ENCODE measurements around the gene TMEM243.
A peak's percentile ranks its signal among the peaks of the same experiment; 100 is the strongest.
"Not testable (repeated sequence)": the region's sequence is repeated elsewhere in the genome, so short reads cannot be mapped to it uniquely, and the experiment has no call there.

The TMEM243 gene

GRCh38 chr7:87220026-87220733, 648 bp upstream of the TMEM243 start:
- peaks cover 17% of the 10 kb centered on the region for H3K4me1 ChIP-seq (ENCODE audit: insufficient read depth, low read length)
- H3K4me3 ChIP-seq (ENCODE audit: low read length) = peak overlapping the region; percentile 95
- H3K9me3 ChIP-seq (ENCODE audit: low read length) = no peaks in the 10 kb centered on the region
- H3K27me3 ChIP-seq (ENCODE audit: insufficient read depth, low read length) = peaks cover 4% of the 10 kb centered on the region
- peak overlapping the region; percentile 96 for H2AFZ ChIP-seq (ENCODE audit: low read depth, low read length)
- peaks cover 4% of the 10 kb centered on the region for H3K36me3 ChIP-seq (ENCODE audit: insufficient read depth, low read length)

- peaks cover 17% of the 10 kb centered on the region for H3K4me1 ChIP-seq (ENCODE audit: insufficient read depth, low read length)
- H3K9me3 ChIP-seq (ENCODE audit: low read length) = no peaks in the 10 kb centered on the region
- H3K27me3 ChIP-seq (ENCODE audit: insufficient read depth, low read length) = peaks cover 4% of the 10 kb centered on the region
- H3K4me3 ChIP-seq (ENCODE audit: low read length) = peak overlapping the region; percentile 95
- peaks cover 4% of the 10 kb centered on the region for H3K36me3 ChIP-seq (ENCODE audit: insufficient read depth, low read length)
- peak overlapping the region; percentile 96 for H2AFZ ChIP-seq (ENCODE audit: low read depth, low read length)
Observed at GRCh38 chr7:87218796-87219544, 562 bp downstream of the TMEM243 start.

GRCh38 chr7:87217983-87218653, 1.4 kb downstream of the TMEM243 start:
- Histone ChIP-seq H3K4me1 (ENCODE audit: insufficient read depth, low read length) (peaks cover 17% of the 10 kb centered on the region), H3K36me3 (ENCODE audit: insufficient read depth, low read length) (peaks cover 4% of the 10 kb centered on the region), H3K27me3 (ENCODE audit: insufficient read depth, low read length) (peaks cover 2% of the 10 kb centered on the region), H3K9me3 (ENCODE audit: low read length) (no peaks in the 10 kb centered on the region), H3K4me3 (ENCODE audit: low read length) (no peak overlapping the region), H2AFZ (ENCODE audit: low read depth, low read length) (no peak overlapping the region)

- no peaks in the 10 kb centered on the region for H3K9me3 ChIP-seq (ENCODE audit: low read length)
- H3K27me3 ChIP-seq (ENCODE audit: insufficient read depth, low read length) = no peaks in the 10 kb centered on the region
- peaks cover 4% of the 10 kb centered on the region for H3K36me3 ChIP-seq (ENCODE audit: insufficient read depth, low read length)
- no peak overlapping the region for H2AFZ ChIP-seq (ENCODE audit: low read depth, low read length)
- peaks cover 19% of the 10 kb centered on the region for H3K4me1 ChIP-seq (ENCODE audit: insufficient read depth, low read length)
- H3K4me3 ChIP-seq (ENCODE audit: low read length) = no peak overlapping the region
Observed at GRCh38 chr7:87216701-87217508, 2.6 kb downstream of the TMEM243 start.

- no peak overlapping the region for H2AFZ ChIP-seq (ENCODE audit: low read depth, low read length)
- peaks cover 4% of the 10 kb centered on the region for H3K36me3 ChIP-seq (ENCODE audit: insufficient read depth, low read length)
- H3K4me1 ChIP-seq (ENCODE audit: insufficient read depth, low read length) = peaks cover 29% of the 10 kb centered on the region
- H3K9me3 ChIP-seq (ENCODE audit: low read length) = no peaks in the 10 kb centered on the region
- H3K4me3 ChIP-seq (ENCODE audit: low read length) = no peak overlapping the region
- no peaks in the 10 kb centered on the region for H3K27me3 ChIP-seq (ENCODE audit: insufficient read depth, low read length)
Observed at GRCh38 chr7:87215046-87215445, 4.5 kb downstream of the TMEM243 start.

GRCh38 chr7:87213811-87214210, 5.7 kb downstream of the TMEM243 start:
- H3K4me1 ChIP-seq (ENCODE audit: insufficient read depth, low read length) = peaks cover 22% of the 10 kb centered on the region
- no peaks in the 10 kb centered on the region for H3K9me3 ChIP-seq (ENCODE audit: low read length)
- H3K27me3 ChIP-seq (ENCODE audit: insufficient read depth, low read length) = no peaks in the 10 kb centered on the region
- peaks cover 4% of the 10 kb centered on the region for H3K36me3 ChIP-seq (ENCODE audit: insufficient read depth, low read length)
- no peak overlapping the region for H3K4me3 ChIP-seq (ENCODE audit: low read length)
- no peak overlapping the region for H2AFZ ChIP-seq (ENCODE audit: low read depth, low read length)

GRCh38 chr7:87213252-87213651, 6.3 kb downstream of the TMEM243 start:
- Histone ChIP-seq H2AFZ (ENCODE audit: low read depth, low read length) (no peak overlapping the region), H3K4me1 (ENCODE audit: insufficient read depth, low read length) (peaks cover 18% of the 10 kb centered on the region), H3K9me3 (ENCODE audit: low read length) (no peaks in the 10 kb centered on the region), H3K27me3 (ENCODE audit: insufficient read depth, low read length) (no peaks in the 10 kb centered on the region), H3K36me3 (ENCODE audit: insufficient read depth, low read length) (peaks cover 4% of the 10 kb centered on the region), H3K4me3 (ENCODE audit: low read length) (no peak overlapping the region)

GRCh38 chr7:87212498-87212897, 7.0 kb downstream of the TMEM243 start:
- Histone ChIP-seq H3K36me3 (ENCODE audit: insufficient read depth, low read length) (peaks cover 4% of the 10 kb centered on the region), H3K27me3 (ENCODE audit: insufficient read depth, low read length) (no peaks in the 10 kb centered on the region), H2AFZ (ENCODE audit: low read depth, low read length) (no peak overlapping the region), H3K4me1 (ENCODE audit: insufficient read depth, low read length) (peaks cover 18% of the 10 kb centered on the region), H3K9me3 (ENCODE audit: low read length) (no peaks in the 10 kb centered on the region), H3K4me3 (ENCODE audit: low read length) (no peak overlapping the region)

GRCh38 chr7:87210506-87210905, 9.0 kb downstream of the TMEM243 start:
- Histone ChIP-seq H2AFZ (ENCODE audit: low read depth, low read length) (no peak overlapping the region), H3K36me3 (ENCODE audit: insufficient read depth, low read length) (no peaks in the 10 kb centered on the region)

GRCh38 chr7:87209295-87209924, 10.1 kb downstream of the TMEM243 start:
- H2AFZ ChIP-seq (ENCODE audit: low read depth, low read length) = no peak overlapping the region
- peaks cover 18% of the 10 kb centered on the region for H3K4me1 ChIP-seq (ENCODE audit: insufficient read depth, low read length)
- H3K4me3 ChIP-seq (ENCODE audit: low read length) = no peak overlapping the region
- H3K9me3 ChIP-seq (ENCODE audit: low read length) = peaks cover 6% of the 10 kb centered on the region
- no peaks in the 10 kb centered on the region for H3K36me3 ChIP-seq (ENCODE audit: insufficient read depth, low read length)
- H3K27me3 ChIP-seq (ENCODE audit: insufficient read depth, low read length) = no peaks in the 10 kb centered on the region

More at GRCh38 chr7:87210506-87210905, 9.0 kb downstream of the TMEM243 start:
- no peaks in the 10 kb centered on the region for H3K27me3 ChIP-seq (ENCODE audit: insufficient read depth, low read length)
- peaks cover 3% of the 10 kb centered on the region for H3K9me3 ChIP-seq (ENCODE audit: low read length)
- peaks cover 18% of the 10 kb centered on the region for H3K4me1 ChIP-seq (ENCODE audit: insufficient read depth, low read length)
- no peak overlapping the region for H3K4me3 ChIP-seq (ENCODE audit: low read length)

- Histone ChIP-seq H2AFZ (ENCODE audit: low read depth, low read length) (no peak overlapping the region), H3K9me3 (ENCODE audit: low read length) (peaks cover 6% of the 10 kb centered on the region), H3K4me3 (ENCODE audit: low read length) (no peak overlapping the region), H3K4me1 (ENCODE audit: insufficient read depth, low read length) (peaks cover 11% of the 10 kb centered on the region), H3K27me3 (ENCODE audit: insufficient read depth, low read length) (no peaks in the 10 kb centered on the region), H3K36me3 (ENCODE audit: insufficient read depth, low read length) (no peaks in the 10 kb centered on the region)
Observed at GRCh38 chr7:87206361-87206760, 13.2 kb downstream of the TMEM243 start.

- not testable (repeated sequence) for H2AFZ ChIP-seq (ENCODE audit: low read depth, low read length); H3K4me3 ChIP-seq (ENCODE audit: low read length); H3K27me3 ChIP-seq (ENCODE audit: insufficient read depth, low read length); H3K4me1 ChIP-seq (ENCODE audit: insufficient read depth, low read length); H3K36me3 ChIP-seq (ENCODE audit: insufficient read depth, low read length); H3K9me3 ChIP-seq (ENCODE audit: low read length)
Observed at GRCh38 chr7:87205701-87206100, 13.8 kb downstream of the TMEM243 start.

All from neuron (in vitro differentiated cells).